ENCODE measurements around the gene RAD9B. TPM values are rescaled to one million over a fixed set of nuclear protein-coding genes. Genes with fewer than 3 reads are reported as not detected.

RAD9B gene
- polyA plus RNA-seq, 2 of the 4 experiments (the other 2 are of a cell fraction): 0.18 to 0.66 TPM

DNA sequence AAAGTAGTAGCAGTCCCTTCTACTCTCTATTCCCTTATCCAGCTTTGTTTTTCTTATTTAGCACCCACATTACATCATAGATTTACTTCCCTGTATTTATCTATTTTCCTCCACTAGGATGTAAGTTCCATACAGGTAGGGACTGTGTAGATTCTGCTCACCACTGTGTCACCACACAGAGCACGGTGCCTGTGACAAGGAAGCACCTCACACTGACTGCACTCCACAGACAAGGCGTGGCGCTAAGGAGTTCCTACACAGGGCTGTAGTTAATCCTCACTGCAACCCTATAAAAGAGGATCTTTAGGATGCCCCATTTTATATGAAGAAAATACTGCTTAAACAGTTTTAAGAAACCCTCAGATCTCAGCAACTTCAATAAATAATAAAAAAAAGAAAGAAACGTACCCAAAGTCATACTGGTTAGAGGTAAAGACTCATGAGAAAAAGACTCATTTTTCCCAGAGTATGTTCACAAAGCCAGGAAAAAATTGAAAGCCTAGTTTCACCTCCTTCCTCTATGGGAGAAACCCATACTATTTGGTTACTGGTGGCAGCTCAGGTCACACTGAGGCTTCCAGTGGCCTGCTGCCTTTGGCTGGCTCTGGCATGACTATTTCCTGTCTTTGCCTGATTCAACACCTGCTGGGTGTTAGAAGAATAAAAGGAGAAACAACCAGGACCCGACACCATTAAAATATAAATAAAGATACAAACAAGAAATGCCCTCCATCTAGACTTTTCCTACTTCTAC lies 36.9 kb downstream of the RAD9B start:
- no peak overlapping the region for H3K4me2 ChIP-seq
- no peak for DNase-seq (ENCODE audit: low read depth in 1 of 2, low spot score in 1 of 2)
- peaks cover 3% of the 10 kb centered on the region; the same call in 2 of the 3 replicates for H3K4me1 ChIP-seq
- no peak overlapping the region for H3K4me3 ChIP-seq
- no peak overlapping the region for H3K27ac ChIP-seq
- H3K9me3 ChIP-seq: no peaks in the 10 kb centered on the region
- peak; percentile 30 to 47; a peak in 2 of 6 replicates for ATAC-seq
- ChIA-PET CTCF (interaction anchor here (0.6 to 2.4 kb wide), 10 partner anchors 10 to 70 kb away, joined by 3 to 14 read pairs (median 4); partner anchors contain the start of gene FAM216A), POLR2A (no interaction called here)
- FAIRE-seq: no peak
- TF ChIP-seq RFX5 (IDR thresholded peaks at IDR 0.05) (no peak), EHF (CRISPR knock-in tag; IDR thresholded peaks at IDR 0.05) (no peak), ZSCAN20 (CRISPR knock-in tag; IDR thresholded peaks at IDR 0.05) (no peak), SREBF2 (IDR thresholded peaks at IDR 0.05) (no peak), JUNB (IDR thresholded peaks at IDR 0.05) (no peak), CHD2 (IDR thresholded peaks at IDR 0.05; ENCODE audit: low read length, partially characterized antibody) (no peak), ZFP36 (IDR thresholded peaks at IDR 0.05; ENCODE audit: borderline replicate concordance, partially characterized antibody) (no peak), ESRRA (IDR thresholded peaks at IDR 0.05; ENCODE audit: borderline replicate concordance, low read length) (no peak), FOSL2 (IDR thresholded peaks at IDR 0.05) (no peak), FOSL2 (CRISPR knock-in tag; IDR thresholded peaks at IDR 0.05) (no peak), HOXB13 (CRISPR knock-in tag; IDR thresholded peaks at IDR 0.05; ENCODE audit: low read depth) (no peak), CTCF (IDR thresholded peaks at IDR 0.05) (no peak), PHF8 (IDR thresholded peaks at IDR 0.05; ENCODE audit: borderline replicate concordance, low read depth) (no peak), TFCP2L1 (CRISPR knock-in tag; IDR thresholded peaks at IDR 0.05) (no peak), CBX8 (IDR thresholded peaks at IDR 0.05) (no peak), HOXB5 (CRISPR knock-in tag; IDR thresholded peaks at IDR 0.05) (no peak)
- TF ChIP-seq, protein P1, sequence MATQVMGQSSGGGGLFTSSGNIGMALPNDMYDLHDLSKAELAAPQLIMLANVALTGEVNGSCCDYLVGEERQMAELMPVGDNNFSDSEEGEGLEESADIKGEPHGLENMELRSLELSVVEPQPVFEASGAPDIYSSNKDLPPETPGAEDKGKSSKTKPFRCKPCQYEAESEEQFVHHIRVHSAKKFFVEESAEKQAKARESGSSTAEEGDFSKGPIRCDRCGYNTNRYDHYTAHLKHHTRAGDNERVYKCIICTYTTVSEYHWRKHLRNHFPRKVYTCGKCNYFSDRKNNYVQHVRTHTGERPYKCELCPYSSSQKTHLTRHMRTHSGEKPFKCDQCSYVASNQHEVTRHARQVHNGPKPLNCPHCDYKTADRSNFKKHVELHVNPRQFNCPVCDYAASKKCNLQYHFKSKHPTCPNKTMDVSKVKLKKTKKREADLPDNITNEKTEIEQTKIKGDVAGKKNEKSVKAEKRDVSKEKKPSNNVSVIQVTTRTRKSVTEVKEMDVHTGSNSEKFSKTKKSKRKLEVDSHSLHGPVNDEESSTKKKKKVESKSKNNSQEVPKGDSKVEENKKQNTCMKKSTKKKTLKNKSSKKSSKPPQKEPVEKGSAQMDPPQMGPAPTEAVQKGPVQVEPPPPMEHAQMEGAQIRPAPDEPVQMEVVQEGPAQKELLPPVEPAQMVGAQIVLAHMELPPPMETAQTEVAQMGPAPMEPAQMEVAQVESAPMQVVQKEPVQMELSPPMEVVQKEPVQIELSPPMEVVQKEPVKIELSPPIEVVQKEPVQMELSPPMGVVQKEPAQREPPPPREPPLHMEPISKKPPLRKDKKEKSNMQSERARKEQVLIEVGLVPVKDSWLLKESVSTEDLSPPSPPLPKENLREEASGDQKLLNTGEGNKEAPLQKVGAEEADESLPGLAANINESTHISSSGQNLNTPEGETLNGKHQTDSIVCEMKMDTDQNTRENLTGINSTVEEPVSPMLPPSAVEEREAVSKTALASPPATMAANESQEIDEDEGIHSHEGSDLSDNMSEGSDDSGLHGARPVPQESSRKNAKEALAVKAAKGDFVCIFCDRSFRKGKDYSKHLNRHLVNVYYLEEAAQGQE (IDR thresholded peaks at IDR 0.05): no peak
- TF ChIP-seq, protein P2, sequence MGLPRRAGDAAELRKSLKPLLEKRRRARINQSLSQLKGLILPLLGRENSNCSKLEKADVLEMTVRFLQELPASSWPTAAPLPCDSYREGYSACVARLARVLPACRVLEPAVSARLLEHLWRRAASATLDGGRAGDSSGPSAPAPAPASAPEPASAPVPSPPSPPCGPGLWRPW (IDR thresholded peaks at IDR 0.05): no peak
- TF ChIP-seq, protein P3, sequence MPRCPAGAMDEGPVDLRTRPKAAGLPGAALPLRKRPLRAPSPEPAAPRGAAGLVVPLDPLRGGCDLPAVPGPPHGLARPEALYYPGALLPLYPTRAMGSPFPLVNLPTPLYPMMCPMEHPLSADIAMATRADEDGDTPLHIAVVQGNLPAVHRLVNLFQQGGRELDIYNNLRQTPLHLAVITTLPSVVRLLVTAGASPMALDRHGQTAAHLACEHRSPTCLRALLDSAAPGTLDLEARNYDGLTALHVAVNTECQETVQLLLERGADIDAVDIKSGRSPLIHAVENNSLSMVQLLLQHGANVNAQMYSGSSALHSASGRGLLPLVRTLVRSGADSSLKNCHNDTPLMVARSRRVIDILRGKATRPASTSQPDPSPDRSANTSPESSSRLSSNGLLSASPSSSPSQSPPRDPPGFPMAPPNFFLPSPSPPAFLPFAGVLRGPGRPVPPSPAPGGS (IDR thresholded peaks at IDR 0.05): no peak
- TF ChIP-seq, protein P4, sequence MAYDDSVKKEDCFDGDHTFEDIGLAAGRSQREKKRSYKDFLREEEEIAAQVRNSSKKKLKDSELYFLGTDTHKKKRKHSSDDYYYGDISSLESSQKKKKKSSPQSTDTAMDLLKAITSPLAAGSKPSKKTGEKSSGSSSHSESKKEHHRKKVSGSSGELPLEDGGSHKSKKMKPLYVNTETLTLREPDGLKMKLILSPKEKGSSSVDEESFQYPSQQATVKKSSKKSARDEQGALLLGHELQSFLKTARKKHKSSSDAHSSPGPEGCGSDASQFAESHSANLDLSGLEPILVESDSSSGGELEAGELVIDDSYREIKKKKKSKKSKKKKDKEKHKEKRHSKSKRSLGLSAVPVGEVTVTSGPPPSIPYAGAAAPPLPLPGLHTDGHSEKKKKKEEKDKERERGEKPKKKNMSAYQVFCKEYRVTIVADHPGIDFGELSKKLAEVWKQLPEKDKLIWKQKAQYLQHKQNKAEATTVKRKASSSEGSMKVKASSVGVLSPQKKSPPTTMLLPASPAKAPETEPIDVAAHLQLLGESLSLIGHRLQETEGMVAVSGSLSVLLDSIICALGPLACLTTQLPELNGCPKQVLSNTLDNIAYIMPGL (CRISPR knock-in tag; IDR thresholded peaks at IDR 0.05; ENCODE audit: borderline replicate concordance): no peak
- TF ChIP-seq, protein P5, sequence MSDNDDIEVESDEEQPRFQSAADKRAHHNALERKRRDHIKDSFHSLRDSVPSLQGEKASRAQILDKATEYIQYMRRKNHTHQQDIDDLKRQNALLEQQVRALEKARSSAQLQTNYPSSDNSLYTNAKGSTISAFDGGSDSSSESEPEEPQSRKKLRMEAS (IDR thresholded peaks at IDR 0.05): no peak
- WGBS (ENCODE audit: missing lambda C conversion rate): 87% methylated on average over 5 of the region's 5 CpGs
